GM06990 (cell line): ENCODE measurements around the gene ADM2.

ENCODE experiments used
- DNase-seq: peaks from one replicate; pipeline ENCODE4 v3.0.0-alpha.2; 2011; ENCODE audit not compliant: insufficient read length; ENCODE audit errors: extremely low read depth
- H3K27me3 ChIP-seq: replicated peaks from 2 replicates; pipeline ENCODE4 v1.6.0; 2011; ENCODE audit warnings: low read length; ENCODE audit not compliant: control insufficient read depth, insufficient read depth
- H3K36me3 ChIP-seq: 2 replicates; pipeline ENCODE4 v1.5.1; 2011; ENCODE audit warnings: low read length; ENCODE audit not compliant: control insufficient read depth, insufficient read depth
- H3K4me3 ChIP-seq: replicated peaks from 2 replicates; pipeline ENCODE4 v1.5.1; 2011; ENCODE audit warnings: low read depth, mild to moderate bottlenecking, control low read depth, low read length
- CTCF ChIP-seq: IDR thresholded peaks from 2 replicates; pipeline ENCODE4 v1.5.1; 2011; ENCODE audit warnings: low read length, control low read depth, mild to moderate bottlenecking, inconsistent platforms; ENCODE audit not compliant: insufficient read depth, poor library complexity, severe bottlenecking

The ADM2 gene

DNA sequence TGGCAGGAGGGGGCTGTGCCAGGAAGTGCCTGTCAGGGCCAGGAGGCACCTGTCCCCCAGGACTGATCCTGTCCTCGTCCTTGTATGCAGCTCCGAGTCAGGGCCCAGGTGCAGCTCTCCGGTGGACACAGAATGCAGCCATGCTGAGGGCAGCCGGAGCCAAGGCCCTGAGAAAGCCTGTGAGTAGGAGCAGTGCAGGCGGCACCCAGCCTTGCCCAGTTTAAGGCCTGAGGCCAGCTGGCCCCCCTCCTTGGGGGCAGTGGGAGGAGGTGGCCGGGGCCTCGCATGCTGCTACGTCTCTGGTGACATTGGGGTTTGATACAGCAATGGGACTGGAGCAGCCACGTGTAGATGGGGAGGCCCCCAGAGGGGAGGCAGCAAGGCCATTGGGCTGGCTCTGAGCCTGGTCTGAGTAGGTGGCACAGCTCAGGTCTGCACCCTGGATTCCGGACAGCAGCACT is 41.4 kb upstream of the ADM2 start:
- Histone ChIP-seq H3K36me3 (peaks cover 52% of the 10 kb centered on the region), H3K27me3 (no peaks in the 10 kb centered on the region), H3K4me3 (no peak overlapping the region)
- DNase-seq: peak; percentile 5
- no peak for TF ChIP-seq CTCF

GRCh38 chr22:50440544-50441249 is 40.6 kb upstream of the ADM2 start:
- H3K27me3 ChIP-seq: no peaks in the 10 kb centered on the region
- no peak for TF ChIP-seq CTCF
- peak; percentile 12 for DNase-seq
- peaks cover 49% of the 10 kb centered on the region for H3K36me3 ChIP-seq
- no peak overlapping the region for H3K4me3 ChIP-seq

DNA sequence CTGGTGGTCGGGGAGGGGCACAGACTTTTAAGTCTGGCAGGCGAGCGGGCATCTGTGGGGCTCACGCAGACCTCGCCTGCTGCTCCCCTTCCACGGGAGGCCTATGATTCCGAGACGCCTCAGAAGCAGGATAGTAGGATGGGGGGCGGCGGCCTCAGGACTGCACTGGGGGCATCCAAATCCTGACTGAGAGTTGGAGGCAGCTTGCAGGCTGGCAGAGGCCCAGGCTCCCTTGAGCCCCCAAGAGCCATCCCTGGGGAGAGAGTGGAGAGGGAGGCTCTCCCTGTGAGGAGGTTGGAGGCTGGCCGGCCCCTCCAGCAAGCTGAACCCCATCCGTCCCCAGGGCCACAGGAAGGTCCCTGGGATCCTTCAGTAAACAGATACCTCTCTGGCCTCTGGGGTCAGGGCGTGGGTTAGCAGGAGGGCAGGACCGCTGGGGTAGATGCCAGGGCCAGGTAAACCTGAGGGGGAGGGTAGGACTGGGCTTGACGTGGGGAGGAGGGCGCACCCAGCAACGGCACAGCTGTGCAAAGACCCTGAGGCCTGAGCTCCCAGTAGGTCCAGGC is 39.8 kb upstream of the ADM2 start:
- Histone ChIP-seq H3K36me3 (peaks cover 49% of the 10 kb centered on the region), H3K27me3 (no peaks in the 10 kb centered on the region), H3K4me3 (no peak overlapping the region)
- DNase-seq: peak; percentile 6
- no peak for TF ChIP-seq CTCF

GRCh38 chr22:50443197-50443596 is 38.1 kb upstream of the ADM2 start:
- Histone ChIP-seq H3K27me3 (no peaks in the 10 kb centered on the region), H3K4me3 (no peak overlapping the region), H3K36me3 (peaks cover 47% of the 10 kb centered on the region)
- no peak for TF ChIP-seq CTCF
- DNase-seq: no peak

DNA sequence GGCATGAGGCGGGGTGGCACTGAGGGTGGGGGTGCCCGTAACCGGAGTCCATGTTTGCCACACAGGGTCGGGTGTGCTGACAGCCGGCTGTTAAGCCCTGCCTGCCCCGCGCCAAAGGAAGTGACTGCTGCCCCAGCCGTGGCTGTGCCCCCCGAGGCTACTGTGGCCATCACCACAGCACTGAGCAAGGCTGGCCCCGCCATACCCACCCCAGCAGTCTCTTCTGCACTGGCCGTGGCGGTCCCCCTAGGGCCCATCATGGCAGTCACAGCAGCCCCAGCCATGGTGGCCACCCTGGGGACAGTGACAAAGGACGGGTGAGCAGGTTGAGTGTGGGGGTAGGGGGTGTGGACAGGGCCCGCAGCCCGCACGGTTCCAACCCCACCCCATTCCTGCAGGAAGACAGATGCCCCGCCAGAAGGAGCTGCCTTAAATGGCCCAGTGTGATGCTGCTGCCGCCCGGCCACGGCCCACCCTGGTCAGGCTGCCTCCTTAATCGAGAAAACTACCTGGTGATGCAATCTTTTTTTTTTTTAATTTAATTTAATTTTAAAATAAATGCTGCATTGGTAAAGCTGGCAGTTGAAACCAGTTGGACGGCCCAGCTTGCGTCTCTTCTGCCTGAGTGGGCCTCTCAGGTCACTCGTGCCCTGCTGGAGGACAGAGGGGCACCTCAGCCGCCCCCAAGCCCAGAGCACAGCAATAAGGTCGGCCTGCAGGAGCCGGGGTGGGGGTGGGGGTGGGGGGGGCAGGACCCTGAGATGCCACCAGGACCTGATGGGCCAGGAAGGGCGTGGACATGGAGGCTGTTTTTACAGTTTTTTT is 37.3 kb upstream of the ADM2 start:
- DNase-seq: no peak

More for the DNA sequence above, 37.3 kb upstream of the ADM2 start:
- peaks cover 42% of the 10 kb centered on the region for H3K36me3 ChIP-seq
- H3K4me3 ChIP-seq: no peak overlapping the region
- H3K27me3 ChIP-seq: no peaks in the 10 kb centered on the region
- no peak for TF ChIP-seq CTCF
